HEK293 (cell line): Measurements from ENCODE around the gene PLCG2.

ENCODE experiments used
- CTCF ChIA-PET: fragments of 350-600 bp; formaldehyde crosslinking; extraction: SDS; loops from one replicate; lab custom pipeline; 2021; ENCODE audit warnings: antibody characterized with exemption; lab: Yijun Ruan, JAX
- POLR2A ChIA-PET: fragments of 300-600 bp; formaldehyde crosslinking; extraction: SDS; loops from one replicate; lab custom pipeline; 2020; ENCODE audit warnings: antibody characterized with exemption, inconsistent platforms; lab: Yijun Ruan, JAX
- H3K27ac ChIP-seq: fragments of 200-500 bp; sonication (Bioruptor generic); 2 replicates; pipeline ENCODE4 v1.5.1; 2014; ENCODE audit warnings: low read depth, low read length, control low read depth, inconsistent platforms; ENCODE audit errors: extremely low read depth
- H3K36me3 ChIP-seq, 2 experiments: fragments of 200-500 bp in 1 of 2; sonication (Bioruptor generic) in 1 of 2; 1 replicate in 1 of 2; 2 replicates in 1 of 2; pipeline ENCODE4 v1.5.1; 2014 to 2017; ENCODE audit warnings: inconsistent platforms in 2 of 2, low read length in 2 of 2; ENCODE audit not compliant: control insufficient read depth in 2 of 2, insufficient read depth in 1 of 2
- H3K4me1 ChIP-seq: fragments of 200-500 bp; sonication (Bioruptor generic); 2 replicates; pipeline ENCODE4 v1.5.1; 2014; ENCODE audit warnings: mild to moderate bottlenecking, low read length, inconsistent platforms; ENCODE audit not compliant: control insufficient read depth, insufficient read depth
- H3K4me3 ChIP-seq: 2 replicates; pipeline ENCODE4 v1.5.1; 2011; ENCODE audit warnings: low read depth, mild to moderate bottlenecking, control low read depth, low read length, moderate library complexity
- H3K9me3 ChIP-seq: fragments of 200-500 bp; sonication (Bioruptor generic); 2 replicates; pipeline ENCODE4 v1.5.1; 2014; ENCODE audit warnings: low read depth, low read length, inconsistent platforms; ENCODE audit not compliant: control insufficient read depth, insufficient read depth
- EGR2 ChIP-seq: fragments of 450-650 bp; formaldehyde crosslinking; IDR thresholded peaks from 2 replicates; pipeline ENCODE4 v1.5.1; 2016; ENCODE audit warnings: low read depth, missing biosample characterization, missing genetic modification characterization
- GFI1B ChIP-seq: fragments of 450-650 bp; formaldehyde crosslinking; IDR thresholded peaks from 2 replicates; pipeline ENCODE4 v1.5.1; 2016; ENCODE audit warnings: missing biosample characterization, missing genetic modification characterization
- HIC1 ChIP-seq: fragments of 450-650 bp; formaldehyde crosslinking; IDR thresholded peaks from 2 replicates; pipeline ENCODE4 v1.5.1; 2016; ENCODE audit warnings: missing biosample characterization, missing genetic modification characterization
- HOXC10 ChIP-seq: sonication (generic); formaldehyde crosslinking; IDR thresholded peaks from 2 replicates; pipeline ENCODE4 v1.8.1; 2023; ENCODE audit warnings: mild to moderate bottlenecking, missing genetic modification reagents
- KLF7 ChIP-seq: fragments of 450-650 bp; formaldehyde crosslinking; IDR thresholded peaks from 2 replicates; pipeline ENCODE4 v1.5.1; 2016; ENCODE audit warnings: missing biosample characterization, missing genetic modification characterization, borderline replicate concordance
- MYNN ChIP-seq: fragments of 450-650 bp; formaldehyde crosslinking; IDR thresholded peaks from 2 replicates; pipeline ENCODE4 v1.5.1; 2016; ENCODE audit warnings: missing biosample characterization, missing genetic modification characterization, borderline replicate concordance
- MZF1 ChIP-seq: fragments of 450-650 bp; formaldehyde crosslinking; IDR thresholded peaks from 2 replicates; pipeline ENCODE4 v1.5.1; 2017; ENCODE audit warnings: missing biosample characterization, missing genetic modification characterization, borderline replicate concordance
- OVOL3 ChIP-seq: fragments of 450-650 bp; formaldehyde crosslinking; IDR thresholded peaks from 2 replicates; pipeline ENCODE4 v1.5.1; 2016; ENCODE audit warnings: missing biosample characterization, missing genetic modification characterization
- SP3 ChIP-seq: fragments of 450-650 bp; formaldehyde crosslinking; IDR thresholded peaks from 2 replicates; pipeline ENCODE4 v1.5.1; 2016; ENCODE audit warnings: missing biosample characterization, missing genetic modification characterization
- ZBTB20 ChIP-seq: fragments of 450-650 bp; formaldehyde crosslinking; IDR thresholded peaks from 2 replicates; pipeline ENCODE4 v1.5.1; 2016; ENCODE audit warnings: missing biosample characterization, missing genetic modification characterization
- ZNF112 ChIP-seq: fragments of 450-650 bp; formaldehyde crosslinking; IDR thresholded peaks from 2 replicates; pipeline ENCODE4 v1.5.0; 2017; ENCODE audit warnings: missing biosample characterization, missing genetic modification characterization
- ZNF2 ChIP-seq: fragments of 450-650 bp; formaldehyde crosslinking; IDR thresholded peaks from 2 replicates; pipeline ENCODE4 v1.5.1; 2016; ENCODE audit warnings: missing biosample characterization, missing genetic modification characterization
- ZNF214 ChIP-seq: fragments of 450-650 bp; formaldehyde crosslinking; IDR thresholded peaks from 2 replicates; pipeline ENCODE4 v1.5.1; 2017; ENCODE audit warnings: missing biosample characterization, mild to moderate bottlenecking, missing genetic modification characterization, borderline replicate concordance
- ZNF221 ChIP-seq: fragments of 450-650 bp; formaldehyde crosslinking; IDR thresholded peaks from 2 replicates; pipeline ENCODE4 v1.5.1; 2017; ENCODE audit warnings: missing biosample characterization, missing genetic modification characterization, borderline replicate concordance
- ZNF239 ChIP-seq: fragments of 450-650 bp; formaldehyde crosslinking; IDR thresholded peaks from 2 replicates; pipeline ENCODE4 v1.5.1; 2016; ENCODE audit warnings: missing biosample characterization, missing genetic modification characterization
- ZNF24 ChIP-seq: fragments of 450-650 bp; formaldehyde crosslinking; IDR thresholded peaks from 2 replicates; pipeline ENCODE4 v1.5.1; 2016; ENCODE audit warnings: missing biosample characterization, missing genetic modification characterization
- ZNF266 ChIP-seq: fragments of 450-650 bp; formaldehyde crosslinking; IDR thresholded peaks from 2 replicates; pipeline ENCODE4 v1.5.1; 2016; ENCODE audit warnings: missing biosample characterization, missing genetic modification characterization, low read depth
- ZNF335 ChIP-seq: fragments of 450-650 bp; formaldehyde crosslinking; conservative IDR thresholded peaks from 2 replicates; pipeline ENCODE4 v1.5.1; 2016; ENCODE audit warnings: missing biosample characterization, missing genetic modification characterization
- ZNF571 ChIP-seq: fragments of 450-650 bp; formaldehyde crosslinking; IDR thresholded peaks from 2 replicates; pipeline ENCODE4 v1.5.0; 2017; ENCODE audit warnings: missing biosample characterization, missing genetic modification characterization
- ZNF621 ChIP-seq: fragments of 450-650 bp; formaldehyde crosslinking; IDR thresholded peaks from 2 replicates; pipeline ENCODE4 v1.5.1; 2017; ENCODE audit warnings: missing biosample characterization, missing genetic modification characterization
- ZNF658 ChIP-seq: fragments of 450-650 bp; formaldehyde crosslinking; IDR thresholded peaks from 2 replicates; pipeline ENCODE4; 2016; ENCODE audit warnings: missing biosample characterization, missing genetic modification characterization
- ZNF664 ChIP-seq: fragments of 450-650 bp; formaldehyde crosslinking; IDR thresholded peaks from 2 replicates; pipeline ENCODE4 v1.5.1; 2016; ENCODE audit warnings: missing biosample characterization, missing genetic modification characterization
- ZNF792 ChIP-seq: fragments of 450-650 bp; formaldehyde crosslinking; IDR thresholded peaks from 2 replicates; pipeline ENCODE4 v1.5.1; 2016; ENCODE audit warnings: missing biosample characterization, missing genetic modification characterization
- ZSCAN30 ChIP-seq: fragments of 450-650 bp; IDR thresholded peaks from 2 replicates; pipeline ENCODE4 v1.5.1; 2018; ENCODE audit warnings: missing biosample characterization, mild to moderate bottlenecking, missing genetic modification characterization, moderate library complexity
- TF ChIP-seq, protein P1 (sequence below): fragments of 450-650 bp; formaldehyde crosslinking; optimal IDR thresholded peaks from 2 replicates; pipeline ENCODE3; 2016; ENCODE audit warnings: missing biosample characterization, mild to moderate bottlenecking, missing genetic modification characterization
- TF ChIP-seq, protein P2 (sequence below): fragments of 450-650 bp; formaldehyde crosslinking; IDR thresholded peaks from 2 replicates; pipeline ENCODE4 v1.5.1; 2017; ENCODE audit warnings: missing biosample characterization, missing genetic modification characterization

PLCG2 gene

GRCh38 chr16:81869326-81869725 lies 90.2 kb downstream of the PLCG2 start (continued):
- TF ChIP-seq ZNF221 (tag by site-specific recombination): no peak
- TF ChIP-seq, protein P1, sequence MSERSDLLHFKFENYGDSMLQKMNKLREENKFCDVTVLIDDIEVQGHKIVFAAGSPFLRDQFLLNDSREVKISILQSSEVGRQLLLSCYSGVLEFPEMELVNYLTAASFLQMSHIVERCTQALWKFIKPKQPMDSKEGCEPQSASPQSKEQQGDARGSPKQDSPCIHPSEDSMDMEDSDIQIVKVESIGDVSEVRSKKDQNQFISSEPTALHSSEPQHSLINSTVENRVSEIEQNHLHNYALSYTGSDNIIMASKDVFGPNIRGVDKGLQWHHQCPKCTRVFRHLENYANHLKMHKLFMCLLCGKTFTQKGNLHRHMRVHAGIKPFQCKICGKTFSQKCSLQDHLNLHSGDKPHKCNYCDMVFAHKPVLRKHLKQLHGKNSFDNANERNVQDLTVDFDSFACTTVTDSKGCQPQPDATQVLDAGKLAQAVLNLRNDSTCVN (tag by site-specific recombination): no peak
- no peak for TF ChIP-seq ZBTB20 (tag by site-specific recombination)
- no peak for TF ChIP-seq HOXC10
- no peak for TF ChIP-seq SP3 (tag by site-specific recombination)
- TF ChIP-seq ZNF621 (tag by site-specific recombination): no peak
- no peak for TF ChIP-seq ZNF112 (tag by site-specific recombination)
- no peak for TF ChIP-seq ZNF664

DNA sequence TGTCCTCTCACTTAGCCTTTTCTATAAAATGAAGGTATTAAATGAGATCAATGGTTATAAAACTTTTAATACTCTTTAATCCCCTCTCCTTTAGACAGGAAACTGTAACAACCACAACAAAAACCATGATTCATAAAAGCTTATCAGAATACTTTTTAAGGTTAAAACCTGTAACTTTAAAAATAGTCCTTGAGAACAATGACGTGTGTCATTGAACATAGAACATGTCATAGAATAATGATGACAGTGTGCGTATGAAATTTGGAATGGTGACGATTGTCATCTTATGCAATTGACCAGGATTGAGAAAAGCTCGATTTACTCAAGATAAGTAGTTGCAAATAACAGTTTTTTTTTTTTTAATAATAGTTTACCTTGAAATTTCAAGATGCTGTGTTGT lies 94.1 kb downstream of the PLCG2 start:
- TF ChIP-seq KLF7 (tag by site-specific recombination) (no peak), ZNF658 (tag by site-specific recombination) (no peak), MZF1 (tag by site-specific recombination) (no peak), EGR2 (no peak), ZNF214 (tag by site-specific recombination) (no peak), ZNF2 (tag by site-specific recombination) (no peak), HOXC10 (no peak), MYNN (tag by site-specific recombination) (no peak), GFI1B (tag by site-specific recombination) (no peak), ZNF239 (tag by site-specific recombination) (no peak), ZNF571 (tag by site-specific recombination) (no peak), HIC1 (tag by site-specific recombination) (no peak), ZNF266 (no peak), ZNF792 (tag by site-specific recombination) (no peak), ZNF335 (no peak), ZSCAN30 (tag by site-specific recombination) (no peak), OVOL3 (tag by site-specific recombination) (no peak), ZNF24 (tag by site-specific recombination) (no peak)
- TF ChIP-seq, protein P2, sequence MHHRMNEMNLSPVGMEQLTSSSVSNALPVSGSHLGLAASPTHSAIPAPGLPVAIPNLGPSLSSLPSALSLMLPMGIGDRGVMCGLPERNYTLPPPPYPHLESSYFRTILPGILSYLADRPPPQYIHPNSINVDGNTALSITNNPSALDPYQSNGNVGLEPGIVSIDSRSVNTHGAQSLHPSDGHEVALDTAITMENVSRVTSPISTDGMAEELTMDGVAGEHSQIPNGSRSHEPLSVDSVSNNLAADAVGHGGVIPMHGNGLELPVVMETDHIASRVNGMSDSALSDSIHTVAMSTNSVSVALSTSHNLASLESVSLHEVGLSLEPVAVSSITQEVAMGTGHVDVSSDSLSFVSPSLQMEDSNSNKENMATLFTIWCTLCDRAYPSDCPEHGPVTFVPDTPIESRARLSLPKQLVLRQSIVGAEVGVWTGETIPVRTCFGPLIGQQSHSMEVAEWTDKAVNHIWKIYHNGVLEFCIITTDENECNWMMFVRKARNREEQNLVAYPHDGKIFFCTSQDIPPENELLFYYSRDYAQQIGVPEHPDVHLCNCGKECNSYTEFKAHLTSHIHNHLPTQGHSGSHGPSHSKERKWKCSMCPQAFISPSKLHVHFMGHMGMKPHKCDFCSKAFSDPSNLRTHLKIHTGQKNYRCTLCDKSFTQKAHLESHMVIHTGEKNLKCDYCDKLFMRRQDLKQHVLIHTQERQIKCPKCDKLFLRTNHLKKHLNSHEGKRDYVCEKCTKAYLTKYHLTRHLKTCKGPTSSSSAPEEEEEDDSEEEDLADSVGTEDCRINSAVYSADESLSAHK (tag by site-specific recombination): no peak
- H3K36me3 ChIP-seq: no peaks in the 10 kb centered on the region
- CTCF ChIA-PET: interaction anchor here (0.6 to 2.7 kb wide), 27 partner anchors 8 to 1107 kb away, joined by 3 to 10 read pairs (median 4); no protein-coding TSS in a partner anchor
- POLR2A ChIA-PET: interaction anchor here (0.6 kb wide), 1 partner anchor 129 kb away, joined by 6 read pairs; no protein-coding TSS in a partner anchor
- H3K4me3 ChIP-seq: no peak overlapping the region
- no peaks in the 10 kb centered on the region for H3K4me1 ChIP-seq
- no peak overlapping the region for H3K27ac ChIP-seq
- H3K9me3 ChIP-seq: no peaks in the 10 kb centered on the region
